ENCODE data around the gene POLE4.

POLE4 gene

DNA sequence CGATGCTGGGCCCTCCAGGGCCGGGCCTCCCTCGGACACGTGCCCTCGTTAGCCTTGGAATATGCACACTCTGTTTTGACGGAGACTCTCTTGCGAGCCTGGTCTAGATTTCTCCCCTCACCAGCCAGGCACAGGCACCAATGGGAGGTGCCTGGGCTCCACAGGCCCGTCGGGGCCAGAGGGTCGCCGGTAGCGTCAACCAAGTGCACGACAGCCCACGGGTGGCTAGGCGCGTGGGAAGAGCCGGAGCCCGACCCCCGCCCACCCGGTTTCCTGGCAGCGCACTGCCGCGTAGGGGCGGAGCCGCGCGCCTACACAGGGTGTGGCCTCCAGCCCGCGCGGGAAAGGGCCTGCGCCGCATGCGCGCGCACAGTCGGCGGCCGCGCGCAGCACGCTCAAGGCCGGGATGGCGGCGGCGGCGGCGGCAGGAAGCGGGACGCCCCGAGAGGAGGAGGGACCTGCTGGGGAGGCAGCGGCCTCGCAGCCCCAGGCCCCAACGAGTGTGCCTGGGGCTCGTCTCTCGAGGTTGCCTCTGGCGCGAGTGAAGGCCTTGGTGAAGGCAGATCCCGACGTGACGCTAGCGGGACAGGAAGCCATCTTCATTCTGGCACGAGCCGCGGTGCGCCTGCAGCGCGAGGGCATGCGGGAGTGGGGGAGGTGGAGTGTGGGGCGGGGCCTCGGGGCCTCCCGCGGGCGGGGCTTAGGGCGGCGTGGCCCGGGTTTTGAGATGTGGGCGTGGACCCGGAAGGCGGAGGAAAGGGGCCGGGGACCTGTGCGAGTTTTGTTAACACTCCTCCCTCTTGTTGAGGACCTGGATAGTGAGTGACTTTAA is at the start of gene POLE4:
Gene POLE4 (plus strand): TSS at position 370 of the 832 bp plus-strand sequence. CDS start 37 bp downstream, at position 407.
- peak; percentile 89 for DNase-seq (ENCODE audit: low read depth)

GRCh38 chr2:74908748-74909444 is 49.5 kb upstream of the POLE4 start:
- DNase-seq (ENCODE audit: low read depth) = no peak

- no peak for DNase-seq (ENCODE audit: low read depth)
Observed at GRCh38 chr2:74910245-74910644, 48.2 kb upstream of the POLE4 start.

DNA sequence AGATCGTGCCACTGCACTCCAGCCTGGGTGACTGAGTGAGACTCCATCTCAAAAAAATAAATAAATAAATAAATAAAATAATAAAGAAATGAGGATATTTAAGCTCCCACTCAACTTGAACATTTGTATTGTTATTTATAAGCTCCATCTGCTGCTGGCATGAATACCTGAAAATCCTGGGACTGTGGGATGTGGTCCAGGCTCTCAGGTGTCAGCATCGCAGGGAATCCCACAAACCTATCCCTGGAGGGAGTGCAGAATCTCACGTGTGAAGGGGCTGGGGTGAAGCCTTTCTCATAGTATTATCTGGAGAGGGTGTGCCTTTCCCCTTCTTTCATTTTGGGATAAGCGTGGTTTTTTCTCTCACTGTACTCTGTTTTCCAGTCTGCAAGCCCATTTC is 47.4 kb upstream of the POLE4 start:
- DNase-seq (ENCODE audit: low read depth) = no peak

GRCh38 chr2:74915743-74916142 is 42.7 kb upstream of the POLE4 start:
- no peak for DNase-seq (ENCODE audit: low read depth)

DNA sequence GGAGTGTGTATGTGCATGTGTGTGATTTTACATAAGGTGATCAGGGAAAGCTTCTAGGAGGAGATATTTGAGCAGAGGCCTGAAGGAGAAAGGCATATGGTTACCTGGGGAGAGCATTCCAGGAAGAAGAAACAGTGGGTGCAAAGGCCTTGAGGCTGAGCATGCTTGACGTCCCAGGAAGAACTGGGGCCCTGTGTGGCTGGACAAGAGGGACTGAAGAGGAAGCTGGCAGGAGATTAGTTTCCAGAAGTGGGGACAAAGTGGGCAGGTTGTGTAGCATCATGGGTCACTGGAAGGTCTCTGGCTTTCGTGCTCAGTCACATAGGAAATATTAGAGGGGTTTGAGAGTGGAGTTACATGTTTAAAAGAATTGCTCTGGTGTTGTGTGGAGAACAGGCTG is 42.0 kb upstream of the POLE4 start:
- DNase-seq (ENCODE audit: low read depth) = no peak

GRCh38 chr2:74917702-74918619 is 40.5 kb upstream of the POLE4 start:
- DNase-seq (ENCODE audit: low read depth) = no peak

GRCh38 chr2:74919827-74920226 is 38.6 kb upstream of the POLE4 start:
- DNase-seq (ENCODE audit: low read depth) = peak; percentile 48

DNA sequence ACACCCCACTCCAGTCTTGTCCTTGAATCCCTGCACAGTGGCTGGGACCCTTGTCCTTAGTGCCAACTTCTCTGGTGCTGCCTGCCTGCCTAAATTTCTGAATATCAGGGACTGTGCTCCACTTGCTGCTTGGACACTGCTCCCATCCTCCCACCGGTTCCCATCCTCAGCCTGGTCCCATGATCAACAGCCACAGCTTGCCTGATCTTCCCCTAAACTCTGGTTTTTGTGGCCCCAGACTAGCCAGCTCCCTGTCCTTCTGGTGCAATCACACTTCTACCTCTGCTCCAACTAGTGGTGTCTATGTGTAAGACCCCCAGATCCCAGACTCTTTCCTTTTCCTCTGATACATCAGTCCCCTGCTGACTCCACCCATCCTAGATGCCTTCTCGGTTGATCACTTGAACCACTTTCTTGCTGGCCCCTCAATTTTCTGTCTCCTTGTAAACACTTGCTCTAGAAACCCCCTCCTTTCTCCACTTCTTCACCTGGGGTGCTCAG is 37.2 kb upstream of the POLE4 start:
- no peak for DNase-seq (ENCODE audit: low read depth)

DNA sequence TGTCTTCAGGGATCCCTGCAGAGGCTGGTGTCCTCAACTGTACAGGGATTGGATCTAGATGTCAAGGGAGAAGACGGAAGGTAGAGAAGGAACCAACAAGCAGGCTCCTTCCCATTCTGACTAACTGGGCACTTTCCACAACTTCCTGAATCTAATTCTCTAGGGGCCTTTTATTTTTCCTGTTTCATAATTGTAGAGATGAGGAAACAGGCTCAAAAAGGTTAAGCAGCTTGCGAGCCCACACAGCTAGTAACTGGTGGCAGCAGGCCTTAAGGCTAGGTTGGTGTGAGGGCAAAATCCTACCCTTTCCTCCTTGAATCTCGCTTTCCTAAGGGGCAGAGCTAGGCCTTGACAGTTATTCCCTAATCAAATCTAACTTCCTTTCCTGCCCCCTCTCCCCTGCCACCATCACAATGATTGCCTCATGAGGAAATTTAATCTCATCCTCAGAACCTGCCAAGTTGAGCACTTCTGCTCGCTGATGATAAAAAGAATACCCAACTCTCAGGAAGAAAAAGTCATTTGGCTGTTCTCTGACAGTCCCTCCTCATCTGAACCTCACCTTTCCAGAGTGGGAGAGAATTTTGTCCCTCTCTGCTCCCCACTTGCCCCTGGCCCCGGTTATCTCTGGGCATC is 35.7 kb upstream of the POLE4 start:
- DNase-seq (ENCODE audit: low read depth) = no peak

DNA sequence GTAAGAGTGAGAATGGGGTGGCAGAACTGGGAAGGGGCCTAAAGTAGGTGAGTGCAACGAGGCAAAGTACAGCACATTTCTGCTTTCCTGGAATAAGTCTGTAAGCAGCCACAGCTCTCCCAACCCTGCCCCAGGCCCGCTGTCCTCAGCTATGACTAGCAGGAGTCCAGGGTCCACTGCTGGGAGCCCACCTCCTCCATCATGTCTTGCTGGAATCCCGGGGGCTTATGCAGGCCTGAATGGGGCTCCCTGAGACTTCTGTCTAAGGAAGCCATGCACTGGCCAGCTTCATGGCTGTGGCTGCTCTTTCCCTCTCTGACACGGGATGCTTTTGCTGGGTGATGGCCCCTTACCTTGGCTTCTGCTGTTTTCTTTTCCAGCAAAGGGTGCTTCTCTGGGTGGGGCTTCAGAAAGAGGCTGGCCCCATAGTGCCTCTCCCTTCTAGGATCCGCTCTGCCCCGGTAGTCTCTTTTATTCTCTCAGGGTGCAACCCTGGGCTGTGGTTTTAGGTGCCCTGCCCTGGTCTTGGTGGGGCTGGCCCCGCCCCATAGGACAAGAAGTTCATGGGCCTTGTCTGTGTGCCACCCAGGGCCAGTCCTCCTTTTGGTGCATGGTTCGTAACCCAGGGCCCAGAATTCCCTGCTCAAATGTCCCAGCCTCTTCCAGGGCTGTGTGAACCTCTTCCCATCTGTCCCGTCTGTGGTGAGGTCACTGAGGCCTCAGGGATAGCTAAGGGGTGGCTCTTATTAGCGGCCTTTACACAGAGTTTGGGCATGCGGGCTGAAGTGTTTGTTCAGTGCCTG is 33.8 kb upstream of the POLE4 start:
- no peak for DNase-seq (ENCODE audit: low read depth)

GRCh38 chr2:74925361-74925786 is 33.1 kb upstream of the POLE4 start:
- DNase-seq (ENCODE audit: low read depth) = no peak

DNA sequence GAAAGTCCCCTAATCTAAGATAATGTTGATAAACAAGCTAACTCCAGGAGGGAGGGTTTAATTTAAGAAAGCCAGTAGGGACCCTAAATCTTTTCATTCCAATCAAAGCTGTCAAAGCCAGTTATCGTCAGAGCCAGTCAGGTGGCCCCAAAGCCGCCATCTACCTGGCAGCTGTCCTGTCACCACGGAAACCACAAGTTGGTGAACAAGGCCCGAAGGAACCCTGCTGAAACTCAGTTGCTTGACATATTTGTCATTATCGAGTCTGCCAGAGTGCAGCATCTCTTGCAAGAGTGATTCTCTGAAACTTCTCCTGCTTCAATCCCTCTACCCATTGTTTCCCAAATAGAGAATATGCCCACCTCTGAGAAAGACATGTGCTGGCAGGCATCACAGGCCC is 30.8 kb upstream of the POLE4 start:
- no peak for DNase-seq (ENCODE audit: low read depth)

GRCh38 chr2:74930811-74931486 is 27.5 kb upstream of the POLE4 start:
- no peak for DNase-seq (ENCODE audit: low read depth)

- no peak for DNase-seq (ENCODE audit: low read depth)
Observed at GRCh38 chr2:74931940-74932339, 26.5 kb upstream of the POLE4 start.

- no peak for DNase-seq (ENCODE audit: low read depth)
Observed at GRCh38 chr2:74935975-74936391, 22.5 kb upstream of the POLE4 start.

DNA sequence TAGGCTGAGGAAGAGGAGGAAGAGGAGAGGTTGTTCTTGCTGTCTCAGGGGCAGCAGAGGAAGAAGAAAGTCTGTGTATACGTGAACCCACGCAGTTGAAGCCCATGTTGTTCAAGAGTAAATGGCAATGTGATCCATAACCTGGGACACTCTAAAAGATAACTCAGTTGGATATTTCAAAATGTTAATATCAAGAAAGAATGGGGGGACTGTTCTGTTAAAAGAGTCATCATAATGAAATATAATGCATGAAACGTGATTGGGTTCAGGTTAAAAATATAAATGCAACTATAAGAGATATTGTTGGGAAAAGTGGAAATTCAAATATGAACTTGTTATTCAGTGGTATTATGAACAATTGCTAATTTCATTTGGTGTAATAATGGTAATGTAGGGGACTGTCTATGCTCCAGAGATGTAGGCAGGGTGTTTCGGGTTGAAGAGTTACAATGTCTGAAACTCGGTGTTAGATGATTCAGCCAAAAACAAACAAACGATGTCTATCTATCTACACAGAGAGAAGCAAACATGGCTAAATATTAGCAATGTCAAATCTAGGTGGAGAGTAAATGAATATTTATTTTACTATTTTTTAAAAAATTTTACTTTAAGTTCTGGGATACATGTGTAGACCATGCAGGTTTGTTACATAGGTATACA is 21.1 kb upstream of the POLE4 start:
- DNase-seq (ENCODE audit: low read depth) = no peak

- DNase-seq (ENCODE audit: low read depth) = no peak
Observed at GRCh38 chr2:74938264-74938663, 20.2 kb upstream of the POLE4 start.

GRCh38 chr2:74939919-74940812 is 18.3 kb upstream of the POLE4 start:
- no peak for DNase-seq (ENCODE audit: low read depth)
